Transverse colon (tissue), 4 donors: ENCODE results near the gene ZDHHC7.

Experiments
- CTCF ChIP-seq, 5 experiments: fragments of 200-600 bp in 3 of 5; fragments of 450-650 bp in 2 of 5; sonication (generic) in 3 of 5; IDR thresholded peaks; 1 replicate in 2 of 5; 2 replicates in 3 of 5; pipeline ENCODE4 v1.5.1; 2016 to 2017; ENCODE audit warnings: antibody characterized with exemption in 5 of 5, inconsistent platforms in 3 of 5, mild to moderate bottlenecking in 2 of 5, moderate library complexity in 1 of 5
- POLR2A ChIP-seq: fragments of 450-650 bp; IDR thresholded peaks from one replicate; pipeline ENCODE4 v1.6.1; 2016; ENCODE audit warnings: antibody characterized with exemption, mild to moderate bottlenecking, moderate library complexity
- POLR2AphosphoS5 ChIP-seq, 3 donors: sonication (generic); formaldehyde crosslinking; IDR thresholded peaks; one replicate each; pipeline ENCODE4 v1.6.1; 2016; ENCODE audit warnings: antibody characterized with exemption in 3 of 3

DNA sequence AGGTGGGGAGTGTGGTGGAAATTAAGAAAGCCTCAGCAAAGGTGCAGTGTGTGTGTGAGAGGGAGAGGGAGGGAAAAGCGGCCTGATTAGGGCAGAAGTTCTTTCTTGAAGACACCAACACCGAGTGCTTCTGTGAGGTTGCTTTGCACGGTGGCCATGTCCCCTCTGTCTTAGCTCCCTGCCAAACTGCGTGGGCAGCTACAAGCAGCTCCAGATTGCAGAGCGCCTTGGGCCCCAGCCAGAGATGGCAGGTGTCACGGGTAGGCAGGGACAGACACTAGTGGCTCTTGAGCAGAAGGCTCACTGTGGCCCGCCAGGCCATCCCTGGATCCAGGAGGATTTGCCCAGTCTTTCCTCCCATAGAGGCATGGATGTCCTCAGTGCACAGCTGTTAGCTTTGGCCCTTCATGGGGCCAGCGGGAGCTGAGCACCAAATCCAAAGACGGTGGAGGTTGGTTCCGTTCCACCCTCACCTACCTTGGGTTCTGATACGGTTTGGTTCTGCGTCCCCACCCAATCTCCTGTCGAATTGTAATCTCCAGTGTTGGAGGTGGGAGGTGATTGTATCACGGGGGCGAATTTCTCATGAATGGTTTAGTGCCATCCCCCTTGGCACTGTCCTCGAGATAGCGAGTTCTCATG, 37.7 kb upstream of the ZDHHC7 start:
- no peak for TF ChIP-seq CTCF (IDR thresholded peaks at IDR 0.05)
- no peak for TF ChIP-seq POLR2AphosphoS5 (IDR thresholded peaks at IDR 0.05)
- no peak for TF ChIP-seq POLR2A
